Common myeloid progenitor, CD34-positive (primary cell): ENCODE measurements around the gene VAC14.

Source experiments
- CTCF ChIA-PET: fragments of 350-600 bp; sonication (Branson Sonifier 250); formaldehyde crosslinking; loops from one replicate; lab custom pipeline; 2021; ENCODE audit warnings: antibody characterized with exemption; lab: Charles Lee
- POLR2A ChIA-PET: fragments of 350-600 bp; sonication (Branson Sonifier 250); formaldehyde crosslinking; loops from one replicate; lab custom pipeline; 2021; ENCODE audit warnings: antibody characterized with exemption; lab: Charles Lee
- DNase-seq, 3 donors: peaks; one replicate each; pipeline versions ENCODE4 v3.0.0 to v3.0.0-alpha.2; 2013
- H3K27ac ChIP-seq, 2 experiments: 1 replicate in 1 of 2; 2 replicates in 1 of 2; pipeline ENCODE4 v1.7.0; 2013; ENCODE audit warnings: inconsistent platforms in 2 of 2, low read length in 2 of 2, mild to moderate bottlenecking in 2 of 2, low read depth in 1 of 2, moderate library complexity in 1 of 2; ENCODE audit not compliant: severe bottlenecking in 2 of 2, insufficient read depth in 1 of 2, poor library complexity in 1 of 2
- H3K27me3 ChIP-seq, 5 experiments: replicated peaks in 2 of 5; 1 replicate in 3 of 5; 2 replicates in 2 of 5; pipeline versions ENCODE4 v1.6.1 to v1.7.0; 2013; ENCODE audit warnings: low read length in 4 of 5, mild to moderate bottlenecking in 2 of 5, moderate library complexity in 2 of 5, inconsistent platforms in 1 of 5; ENCODE audit not compliant: insufficient read depth in 5 of 5, control insufficient read depth in 4 of 5
- H3K36me3 ChIP-seq, 4 experiments: 1 replicate in 2 of 4; 2 replicates in 2 of 4; pipeline versions ENCODE4 v1.6.1 to v1.7.0; 2013; ENCODE audit warnings: low read length in 3 of 4, control low read depth in 1 of 4, mild to moderate bottlenecking in 1 of 4; ENCODE audit not compliant: control insufficient read depth in 4 of 4, insufficient read depth in 4 of 4
- H3K4me1 ChIP-seq, 4 experiments: 1 replicate in 3 of 4; 2 replicates in 1 of 4; pipeline versions ENCODE4 v1.6.1 to v1.7.1; 2013; ENCODE audit warnings: low read length in 3 of 4, mild to moderate bottlenecking in 3 of 4, control low read depth in 1 of 4, inconsistent platforms in 1 of 4, moderate library complexity in 1 of 4; ENCODE audit not compliant: control insufficient read depth in 4 of 4, insufficient read depth in 4 of 4; ENCODE audit errors: control extremely low read depth in 1 of 4
- H3K4me3 ChIP-seq, 7 experiments: 1 replicate in 4 of 7; 2 replicates in 3 of 7; pipeline versions ENCODE4 v1.5.1 to v1.7.0; 2013; ENCODE audit warnings: mild to moderate bottlenecking in 7 of 7, low read length in 6 of 7, moderate library complexity in 6 of 7, inconsistent platforms in 2 of 7, low read depth in 2 of 7, control low read depth in 1 of 7; ENCODE audit not compliant: insufficient read depth in 4 of 7, control insufficient read depth in 1 of 7; ENCODE audit errors: extremely low read depth in 1 of 7
- H3K9me3 ChIP-seq, 5 experiments: 1 replicate in 4 of 5; 2 replicates in 1 of 5; pipeline versions ENCODE4 v1.6.1 to v1.7.1; 2013; ENCODE audit warnings: low read length in 4 of 5, mild to moderate bottlenecking in 2 of 5, inconsistent platforms in 1 of 5, low read depth in 1 of 5, moderate library complexity in 1 of 5; ENCODE audit not compliant: control insufficient read depth in 4 of 5, insufficient read depth in 2 of 5; ENCODE audit errors: control extremely low read depth in 1 of 5
- WGBS: methylation state at CpG from one replicate; pipeline ENCODE4 v1.1.5; 2013; ENCODE audit not compliant: insufficient coverage; 5-methylcytosine and 5-hydroxymethylcytosine counted together

The VAC14 gene

DNA sequence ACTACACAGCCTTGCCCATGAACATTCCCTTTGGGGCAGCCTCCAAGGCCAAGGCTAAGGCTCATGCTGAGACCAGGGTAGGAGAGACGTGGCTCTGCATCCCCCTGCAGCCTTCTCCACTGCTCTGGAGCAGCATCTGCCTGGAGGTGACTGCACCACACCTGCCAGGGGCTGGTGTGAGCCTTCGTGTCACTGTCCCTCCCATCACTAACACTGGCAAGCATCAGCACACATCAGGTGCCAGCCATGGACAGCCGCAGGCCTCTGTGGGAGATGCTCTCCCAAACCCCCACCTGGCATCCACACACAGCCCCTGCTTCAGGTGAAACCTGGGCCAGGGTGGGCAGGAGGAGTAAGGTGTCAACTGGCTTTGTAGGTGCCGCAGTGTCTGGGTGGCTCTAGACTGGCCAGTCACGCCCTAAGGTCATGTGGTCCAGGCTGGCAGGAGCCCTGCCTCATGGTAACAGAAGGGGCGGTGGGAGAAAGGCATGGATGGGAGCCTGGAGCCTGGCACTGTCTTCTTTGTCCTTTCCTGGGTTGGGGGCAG is 97.0 kb downstream of the VAC14 start:
- no peaks in the 10 kb centered on the region for H3K27me3 ChIP-seq
- peaks cover 0 to 15% (median 7%) of the 10 kb centered on the region in 4 experiments for H3K36me3 ChIP-seq
- H3K4me3 ChIP-seq = no peak overlapping the region
- H3K4me1 ChIP-seq = peaks cover 0 to 51% (median 22%) of the 10 kb centered on the region in 4 experiments
- DNase-seq = no peak
- ChIA-PET CTCF (interaction anchor here (1.5 to 2.5 kb wide), 2 partner anchors 11 to 34 kb away, joined by 4 to 13 read pairs; no protein-coding TSS in a partner anchor), POLR2A (no interaction called here)
- no peak overlapping the region for H3K27ac ChIP-seq
- H3K9me3 ChIP-seq = no peaks in the 10 kb centered on the region
- 98% methylated on average over 4 of the region's 6 CpGs for WGBS

DNA sequence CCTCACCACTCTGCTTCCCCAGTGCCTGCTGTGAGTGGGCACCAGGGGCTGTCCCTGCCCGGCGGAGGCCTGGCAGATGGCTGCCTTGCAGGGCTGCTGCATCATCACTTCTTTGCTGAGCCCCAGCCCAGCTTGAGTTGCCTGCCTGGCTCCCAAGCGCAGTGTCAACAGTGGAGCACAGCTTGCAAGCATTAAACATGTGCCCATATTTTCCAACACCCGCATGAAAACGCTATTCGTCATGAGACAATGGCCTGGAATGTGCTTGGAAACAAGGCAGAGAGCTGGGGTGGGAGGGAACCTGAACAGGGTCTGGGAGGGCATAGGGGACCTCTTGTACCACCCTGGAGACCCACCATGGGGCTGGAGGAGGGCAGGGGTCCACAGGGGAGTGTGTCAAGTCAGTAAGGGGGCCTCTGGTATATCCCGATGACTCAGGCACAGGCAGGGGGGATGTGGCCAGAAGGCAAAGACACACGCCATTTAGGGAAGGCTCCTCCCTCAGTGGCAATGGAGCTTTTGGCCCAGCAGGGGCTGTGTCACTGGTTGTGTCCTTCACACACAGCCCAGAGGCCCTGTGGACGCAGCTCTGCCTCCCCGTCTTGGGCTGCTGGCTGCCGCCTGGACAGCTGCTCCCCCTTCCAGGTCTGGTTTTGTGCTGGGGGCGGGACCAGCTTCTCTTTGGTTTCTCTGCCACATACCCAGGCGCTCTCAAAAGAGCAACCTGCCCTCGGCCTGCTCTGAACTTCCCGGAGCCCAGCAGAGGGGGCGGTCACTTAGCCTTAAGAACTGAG is 97.7 kb downstream of the VAC14 start:
- peak in 2 of 3 donors; percentile 24 to 42 for DNase-seq
- no peak overlapping the region for H3K4me3 ChIP-seq
- 95% methylated on average over 16 of the region's 16 CpGs for WGBS

DNA sequence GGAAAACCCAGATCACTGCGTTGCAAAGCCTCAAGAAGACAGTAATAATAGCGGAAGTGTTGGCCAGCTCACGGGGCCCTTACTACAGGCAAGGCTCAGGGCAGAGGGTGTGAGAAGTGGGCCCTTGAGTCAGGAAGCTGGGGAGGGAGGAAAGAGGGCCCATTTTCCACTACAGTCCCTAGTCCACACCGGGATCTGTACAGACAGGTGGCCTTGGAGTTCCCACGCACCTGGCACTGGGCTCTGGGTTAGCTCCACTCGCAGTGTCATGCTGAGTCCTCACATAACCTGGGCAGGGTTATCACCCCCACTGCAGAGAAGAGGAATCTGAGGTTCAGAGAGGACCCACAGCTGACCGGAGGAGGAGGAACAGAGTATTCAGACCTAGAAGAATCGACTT is 98.3 kb downstream of the VAC14 start:
- no peaks in the 10 kb centered on the region for H3K27me3 ChIP-seq
- no peak overlapping the region for H3K4me3 ChIP-seq
- no peaks in the 10 kb centered on the region for H3K9me3 ChIP-seq
- 85% methylated on average over 7 of the region's 8 CpGs for WGBS
- ChIA-PET CTCF (interaction anchor here (1.0 to 2.5 kb wide), 4 partner anchors 12 to 69 kb away, joined by 3 to 13 read pairs (median 4); no protein-coding TSS in a partner anchor), POLR2A (no interaction called here)
- no peak overlapping the region for H3K27ac ChIP-seq
- peaks cover 0 to 64% (median 32%) of the 10 kb centered on the region in 4 experiments for H3K4me1 ChIP-seq
- peaks cover 0 to 20% (median 2%) of the 10 kb centered on the region in 4 experiments for H3K36me3 ChIP-seq
- DNase-seq = no peak

More for the DNA sequence above, 97.7 kb downstream of the VAC14 start:
- H3K4me1 ChIP-seq = peaks cover 0 to 58% (median 26%) of the 10 kb centered on the region in 4 experiments
- H3K9me3 ChIP-seq = no peaks in the 10 kb centered on the region
- H3K27ac ChIP-seq = no peak overlapping the region
- H3K36me3 ChIP-seq = peaks cover 0 to 15% (median 3%) of the 10 kb centered on the region in 4 experiments
- POLR2A ChIA-PET = interaction anchor here (0.6 kb wide), 1 partner anchor 32 kb away, joined by 3 read pairs; no protein-coding TSS in a partner anchor
- CTCF ChIA-PET = interaction anchor here (1.0 to 2.5 kb wide), 4 partner anchors 11 to 68 kb away, joined by 3 to 13 read pairs (median 4); no protein-coding TSS in a partner anchor
- H3K27me3 ChIP-seq = no peaks in the 10 kb centered on the region

DNA sequence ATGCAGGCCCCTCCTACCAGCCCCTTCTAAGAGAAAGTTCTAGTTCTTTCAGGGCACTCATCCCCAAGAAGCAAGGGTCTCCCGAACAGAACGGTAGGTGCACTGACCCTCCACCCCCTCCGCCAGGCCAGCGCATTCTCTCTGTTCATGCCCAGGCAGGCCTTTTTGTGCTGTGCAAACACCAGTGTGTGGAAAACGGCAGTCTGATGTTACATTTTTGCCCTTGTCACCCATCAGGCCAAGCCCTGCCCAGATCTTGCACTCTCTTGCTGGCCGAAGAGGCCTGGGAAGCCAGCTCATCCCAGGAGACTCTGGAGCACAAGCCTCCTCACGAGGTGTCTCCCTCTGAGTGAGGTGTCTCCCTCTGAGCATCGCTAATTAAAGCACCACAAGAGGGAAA is 99.0 kb downstream of the VAC14 start:
- DNase-seq = no peak
- Histone ChIP-seq H3K27me3 (no peaks in the 10 kb centered on the region), H3K4me3 (no peak overlapping the region), H3K9me3 (no peaks in the 10 kb centered on the region), H3K4me1 (peaks cover 0 to 70% (median 38%) of the 10 kb centered on the region in 4 experiments), H3K36me3 (peaks cover 0 to 20% (median 2%) of the 10 kb centered on the region in 4 experiments), H3K27ac (no peak overlapping the region)
- ChIA-PET POLR2A (no interaction called here), CTCF (interaction anchor here (1.2 to 2.5 kb wide), 3 partner anchors 13 to 70 kb away, joined by 4 to 13 read pairs (median 4); no protein-coding TSS in a partner anchor)
- 92% methylated on average over 7 of the region's 8 CpGs for WGBS

DNA sequence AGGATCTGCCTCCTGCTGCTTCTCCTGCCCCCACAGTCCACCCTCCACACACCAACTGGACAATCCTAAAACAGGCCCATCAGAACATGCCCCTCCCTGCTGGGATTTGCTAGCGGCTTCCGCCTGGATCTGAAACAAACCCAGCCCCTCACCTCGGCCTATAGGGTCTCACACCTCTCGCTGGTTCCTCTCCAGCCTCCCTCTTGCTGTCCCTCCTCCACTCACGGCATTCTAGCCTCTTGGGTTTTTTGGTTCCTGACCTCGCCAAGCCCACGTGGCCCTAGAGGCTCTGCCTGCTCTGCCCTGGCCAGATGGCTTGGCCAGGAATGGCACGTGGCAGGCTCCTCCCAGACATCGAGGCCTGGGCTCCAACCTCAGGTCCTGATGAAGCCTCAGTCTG is 99.4 kb downstream of the VAC14 start:
- Histone ChIP-seq H3K36me3 (peaks cover 0 to 20% (median 2%) of the 10 kb centered on the region in 4 experiments), H3K9me3 (no peaks in the 10 kb centered on the region), H3K4me1 (peaks cover 0 to 74% (median 42%) of the 10 kb centered on the region in 4 experiments), H3K27ac (no peak overlapping the region), H3K27me3 (no peaks in the 10 kb centered on the region), H3K4me3 (no peak overlapping the region)
- ChIA-PET CTCF (no interaction called here), POLR2A (no interaction called here)
- no peak for DNase-seq
- 90% methylated on average over 7 of the region's 9 CpGs for WGBS

DNA sequence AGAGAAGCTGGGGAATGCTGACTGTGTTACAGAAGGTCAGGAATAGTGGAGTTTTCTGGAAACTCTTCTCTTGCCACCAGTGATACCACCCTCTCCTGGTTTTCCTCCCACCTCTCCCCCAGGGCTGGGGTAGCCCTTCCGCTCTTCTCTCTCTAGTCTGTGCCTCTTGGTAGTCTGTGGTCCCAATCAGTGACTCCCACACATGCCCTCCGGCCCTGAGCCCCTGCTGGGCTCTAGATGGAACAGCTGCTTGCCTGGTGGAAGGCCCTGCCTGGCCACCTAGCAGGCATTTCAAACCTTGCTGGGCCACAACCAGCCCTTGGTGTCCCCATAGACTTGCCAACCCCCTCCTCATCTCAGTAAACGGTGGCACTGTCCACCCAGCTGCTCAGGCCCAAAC is 99.9 kb downstream of the VAC14 start:
- WGBS = 85% methylated on average over 3 of the region's 3 CpGs
- peak in 1 of 3 donors; percentile 17 for DNase-seq
- H3K36me3 ChIP-seq = peaks cover 0 to 20% (median 2%) of the 10 kb centered on the region in 4 experiments
- ChIA-PET POLR2A (no interaction called here), CTCF (interaction anchor here (1.0 kb wide), 1 partner anchor 12 kb away, joined by 3 read pairs; no protein-coding TSS in a partner anchor)
- no peaks in the 10 kb centered on the region for H3K27me3 ChIP-seq
- H3K4me3 ChIP-seq = no peak overlapping the region
- H3K27ac ChIP-seq = no peak overlapping the region
- no peaks in the 10 kb centered on the region for H3K9me3 ChIP-seq
- peaks cover 0 to 80% (median 48%) of the 10 kb centered on the region in 4 experiments for H3K4me1 ChIP-seq
